Neuronal stem cell (in vitro differentiated cells): Measurements from ENCODE around the gene CMTM7.

Experiments used
- DNase-seq: peaks from one replicate; pipeline ENCODE4 v3.0.0-alpha.2; 2013; ENCODE audit warnings: low spot score
- H2AFZ ChIP-seq: one replicate; pipeline ENCODE4 v1.6.1; 2013; ENCODE audit warnings: mild to moderate bottlenecking, low read length, inconsistent platforms
- H2AK5ac ChIP-seq: 2 replicates; pipeline ENCODE4 v1.6.1; 2013; ENCODE audit warnings: low read depth, mild to moderate bottlenecking, inconsistent platforms, low read length, moderate library complexity, mixed read lengths
- H2BK120ac ChIP-seq: 2 replicates; pipeline ENCODE4 v1.6.1; 2013; ENCODE audit warnings: low read depth, mild to moderate bottlenecking, inconsistent platforms, low read length, moderate library complexity, mixed read lengths
- H2BK12ac ChIP-seq: one replicate; pipeline ENCODE4 v1.6.1; 2013; ENCODE audit warnings: low read length, inconsistent platforms
- H2BK15ac ChIP-seq: 2 replicates; pipeline ENCODE4 v1.6.1; 2013; ENCODE audit warnings: mild to moderate bottlenecking, low read length, inconsistent platforms, mixed read lengths
- H2BK5ac ChIP-seq: one replicate; pipeline ENCODE4 v1.6.1; 2013; ENCODE audit warnings: inconsistent platforms, mild to moderate bottlenecking, low read length, moderate library complexity
- H3K14ac ChIP-seq: one replicate; pipeline ENCODE4 v1.6.1; 2013; ENCODE audit warnings: low read length, inconsistent platforms
- H3K18ac ChIP-seq: 2 replicates; pipeline ENCODE4 v1.6.1; 2013; ENCODE audit warnings: low read length, inconsistent platforms
- H3K23ac ChIP-seq: 2 replicates; pipeline ENCODE4 v1.6.1; 2013; ENCODE audit warnings: low read depth, mild to moderate bottlenecking, mixed read lengths, low read length, inconsistent platforms; ENCODE audit not compliant: poor library complexity
- H3K27ac ChIP-seq: replicated peaks from 3 replicates; pipeline ENCODE4 v1.5.1; 2013; ENCODE audit warnings: low read length, inconsistent platforms
- H3K27me3 ChIP-seq, 3 experiments: 2 replicates each; pipeline ENCODE4 v1.6.1; 2013; ENCODE audit warnings: low read length in 3 of 3, mild to moderate bottlenecking in 2 of 3, inconsistent platforms in 1 of 3, low read depth in 1 of 3, mixed read lengths in 1 of 3, moderate library complexity in 1 of 3; ENCODE audit not compliant: control insufficient read depth in 3 of 3, insufficient read depth in 3 of 3
- H3K36me3 ChIP-seq, 2 donors: replicated peaks in 1 of 2; 2 replicates each; pipeline ENCODE4 v1.6.1; 2013; ENCODE audit warnings: low read length in 2 of 2; ENCODE audit not compliant: control insufficient read depth in 2 of 2, insufficient read depth in 2 of 2
- H3K4ac ChIP-seq: 2 replicates; pipeline ENCODE4 v1.6.1; 2013; ENCODE audit warnings: inconsistent platforms, mild to moderate bottlenecking, low read length, moderate library complexity
- H3K4me1 ChIP-seq, 2 donors: 1 replicate in 1 of 2; 2 replicates in 1 of 2; pipeline ENCODE4 v1.6.1; 2013; ENCODE audit warnings: low read length in 2 of 2, low read depth in 1 of 2; ENCODE audit not compliant: control insufficient read depth in 2 of 2, insufficient read depth in 1 of 2
- H3K4me2 ChIP-seq: one replicate; pipeline ENCODE4 v1.6.1; 2013; ENCODE audit warnings: mild to moderate bottlenecking, low read length, inconsistent platforms; ENCODE audit not compliant: insufficient read depth, poor library complexity, severe bottlenecking
- H3K4me3 ChIP-seq, 2 donors: 2 replicates each; pipeline ENCODE4 v1.5.1; 2013; ENCODE audit warnings: low read length in 2 of 2, mild to moderate bottlenecking in 2 of 2, inconsistent platforms in 1 of 2, moderate library complexity in 1 of 2
- H3K79me1 ChIP-seq: one replicate; pipeline ENCODE4 v1.6.1; 2013; ENCODE audit warnings: low read depth, mild to moderate bottlenecking, inconsistent platforms, low read length, moderate library complexity
- H3K9ac ChIP-seq: one replicate; pipeline ENCODE4 v1.6.1; 2013; ENCODE audit warnings: mild to moderate bottlenecking, low read depth, low read length, inconsistent platforms; ENCODE audit not compliant: poor library complexity
- H3K9me3 ChIP-seq, 2 donors: replicated peaks in 1 of 2; 2 replicates each; pipeline versions ENCODE3 to v1.6.1; 2013; ENCODE audit warnings: low read length in 2 of 2, mild to moderate bottlenecking in 2 of 2, inconsistent platforms in 1 of 2, low read depth in 1 of 2, mixed read lengths in 1 of 2, moderate library complexity in 1 of 2; ENCODE audit not compliant: control insufficient read depth in 2 of 2, insufficient read depth in 1 of 2
- H4K8ac ChIP-seq: one replicate; pipeline ENCODE4 v1.6.1; 2013; ENCODE audit warnings: low read depth, mild to moderate bottlenecking, inconsistent platforms, low read length, moderate library complexity
- H4K91ac ChIP-seq: one replicate; pipeline ENCODE4 v1.6.1; 2013; ENCODE audit warnings: low read length, low read depth, mild to moderate bottlenecking, inconsistent platforms; ENCODE audit not compliant: poor library complexity
- WGBS, 2 donors: extraction: QIAGEN DNeasy Blood & Tissue Kit; methylation state at CpG; one replicate each; pipeline ENCODE4 v1.1.7; 2013; ENCODE audit warnings: missing lambda C conversion rate in 2 of 2, mixed read lengths in 1 of 2; ENCODE audit not compliant: insufficient read length in 2 of 2, insufficient replicate concordance in 1 of 2; ENCODE audit errors: extremely low coverage in 2 of 2; 5-methylcytosine and 5-hydroxymethylcytosine counted together

The CMTM7 gene

DNA sequence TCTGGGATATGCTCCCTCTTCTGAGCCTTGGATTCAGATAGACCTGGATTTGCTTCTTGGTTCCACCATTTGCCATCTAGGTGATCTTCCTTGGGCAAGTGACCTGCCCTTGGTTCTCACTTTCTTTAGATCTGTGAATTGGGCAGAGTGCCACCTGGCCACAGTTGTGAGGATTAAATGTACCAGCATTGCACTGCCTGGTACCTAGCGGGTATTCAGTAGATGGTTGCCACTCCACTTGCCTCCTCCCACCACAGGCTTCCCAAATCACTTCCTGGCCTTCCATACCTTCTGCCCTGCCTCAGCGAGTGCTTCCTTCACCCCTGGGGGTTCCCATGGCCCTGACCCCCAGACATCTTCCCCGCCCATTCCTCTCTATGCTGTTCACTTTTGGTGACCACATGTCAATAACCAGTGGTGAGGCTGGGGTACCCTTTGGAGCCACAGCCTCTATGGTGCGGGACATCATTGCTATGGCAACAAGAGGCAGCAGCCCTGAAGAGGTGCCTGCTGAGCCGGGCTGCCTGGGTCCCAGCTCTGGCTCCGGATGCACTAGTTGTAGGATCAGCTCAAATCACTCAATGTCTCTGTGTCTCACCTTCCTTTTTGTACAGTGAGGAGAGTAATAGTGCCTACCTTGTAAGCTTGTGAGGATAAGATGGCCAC lies 40.5 kb downstream of the CMTM7 start:
- no peak for DNase-seq
- WGBS, 2 donors = no CpG with 5 or more reads among the region's 6 CpGs

DNA sequence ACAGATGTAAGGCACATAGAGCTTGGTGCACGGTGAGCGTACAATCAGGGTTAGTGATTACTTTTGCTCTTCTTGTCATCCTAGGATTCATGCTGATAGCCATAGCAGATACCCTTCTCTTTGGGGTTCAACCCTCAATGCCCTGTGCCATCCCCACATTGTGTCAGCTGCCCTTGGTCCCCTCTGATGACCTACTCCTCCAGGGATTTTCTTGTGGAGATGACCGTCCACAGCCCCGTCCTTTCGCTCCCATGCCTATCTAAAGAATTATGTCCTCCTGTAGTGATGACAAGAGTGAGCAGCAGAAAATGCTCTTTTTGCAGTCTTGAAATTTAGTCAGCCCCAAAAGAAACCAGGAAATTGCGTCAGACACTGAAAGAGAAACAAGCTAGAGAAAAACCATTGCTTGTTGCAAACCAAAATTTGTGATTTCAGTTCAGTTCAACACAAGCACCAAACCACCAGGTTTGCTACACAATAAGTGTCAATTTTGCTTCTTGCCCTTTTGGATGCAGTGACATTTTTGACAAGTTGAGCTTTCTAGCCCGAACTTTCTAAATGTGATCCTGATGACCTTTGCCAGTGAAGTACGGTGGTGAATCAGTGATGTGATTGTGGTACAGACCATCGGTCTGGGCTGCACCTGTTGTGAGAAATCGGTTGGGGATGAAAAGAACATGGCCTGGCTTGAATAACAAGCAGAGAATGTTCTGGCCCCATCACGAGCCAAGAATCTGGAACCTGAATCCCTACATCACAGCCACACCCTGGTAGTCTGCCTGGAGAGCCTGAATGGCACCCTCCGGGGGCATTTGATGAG lies 41.3 kb downstream of the CMTM7 start:
- H3K23ac ChIP-seq = no peak overlapping the region
- H3K36me3 ChIP-seq = peaks cover 1 to 8% of the 10 kb centered on the region in 2 donors
- no peak overlapping the region for H4K8ac ChIP-seq
- no peak overlapping the region for H2AK5ac ChIP-seq
- no peaks in the 10 kb centered on the region for H3K9me3 ChIP-seq
- H3K9ac ChIP-seq = no peak overlapping the region
- H2BK12ac ChIP-seq = no peak overlapping the region
- H3K18ac ChIP-seq = no peak overlapping the region
- H3K4me3 ChIP-seq = no peak overlapping the region
- H2BK120ac ChIP-seq = no peak overlapping the region
- no peak for DNase-seq
- H2AFZ ChIP-seq = no peak overlapping the region
- no peaks in the 10 kb centered on the region for H3K79me1 ChIP-seq
- H3K27ac ChIP-seq = no peak overlapping the region
- peaks cover 0 to under 1% of the 10 kb centered on the region in 2 donors for H3K4me1 ChIP-seq
- no peak overlapping the region for H2BK15ac ChIP-seq
- H3K27me3 ChIP-seq = no peaks in the 10 kb centered on the region
- H3K4ac ChIP-seq = no peak overlapping the region
- no peak overlapping the region for H2BK5ac ChIP-seq
- WGBS, 2 donors = no CpG with 5 or more reads among the region's 12 CpGs
- no peak overlapping the region for H4K91ac ChIP-seq
- no peak overlapping the region for H3K4me2 ChIP-seq
- no peak overlapping the region for H3K14ac ChIP-seq

More for the DNA sequence above, 40.5 kb downstream of the CMTM7 start:
- Histone ChIP-seq H3K14ac (no peak overlapping the region), H2AFZ (no peak overlapping the region), H2BK12ac (no peak overlapping the region), H3K23ac (no peak overlapping the region), H2BK5ac (no peak overlapping the region), H3K18ac (no peak overlapping the region), H2BK120ac (no peak overlapping the region), H4K91ac (no peak overlapping the region), H3K27ac (no peak overlapping the region), H3K9me3 (no peaks in the 10 kb centered on the region), H3K4me2 (no peak overlapping the region), H3K4ac (no peak overlapping the region), H2BK15ac (no peak overlapping the region), H3K9ac (no peak overlapping the region), H2AK5ac (no peak overlapping the region), H3K27me3 (no peaks in the 10 kb centered on the region), H3K79me1 (no peaks in the 10 kb centered on the region), H3K4me1 (no peaks in the 10 kb centered on the region), H3K36me3 (peaks cover 1 to 8% of the 10 kb centered on the region in 2 donors), H4K8ac (no peak overlapping the region), H3K4me3 (no peak overlapping the region)

DNA sequence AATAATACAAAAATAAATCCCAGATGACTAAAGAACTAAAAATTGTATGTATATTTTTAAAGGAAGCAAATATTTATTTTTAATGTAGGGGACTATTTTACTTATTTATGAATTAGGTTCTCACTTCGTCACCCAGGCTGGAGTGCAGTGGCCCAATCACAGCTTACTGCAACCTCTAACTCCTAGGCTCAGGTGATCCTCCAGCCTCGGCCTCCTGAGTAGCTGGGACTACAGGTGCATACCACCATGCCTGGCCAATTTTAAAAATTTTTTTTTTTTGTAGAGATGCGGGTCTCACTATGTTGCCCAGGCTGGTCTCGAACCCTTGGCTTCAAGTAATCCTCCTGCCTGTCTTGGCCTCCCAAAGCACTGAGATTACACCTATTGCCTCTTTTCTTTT lies 42.6 kb downstream of the CMTM7 start:
- H2AFZ ChIP-seq = no peak overlapping the region
- no peaks in the 10 kb centered on the region for H3K27me3 ChIP-seq
- H3K9me3 ChIP-seq = no peaks in the 10 kb centered on the region
- H3K14ac ChIP-seq = no peak overlapping the region
- no peaks in the 10 kb centered on the region for H3K79me1 ChIP-seq
- no peak overlapping the region for H3K27ac ChIP-seq
- peaks cover 1 to 8% of the 10 kb centered on the region in 2 donors for H3K36me3 ChIP-seq
- H4K8ac ChIP-seq = no peak overlapping the region
- H2AK5ac ChIP-seq = no peak overlapping the region
- H3K9ac ChIP-seq = no peak overlapping the region
- no peak overlapping the region for H3K23ac ChIP-seq
- no peak overlapping the region for H3K4ac ChIP-seq
- no peak overlapping the region for H3K18ac ChIP-seq
- no peak overlapping the region for H3K4me3 ChIP-seq
- no peak overlapping the region for H4K91ac ChIP-seq
- no peak overlapping the region for H3K4me2 ChIP-seq
- peaks cover 0 to 2% of the 10 kb centered on the region in 2 donors for H3K4me1 ChIP-seq
- no peak for DNase-seq
- WGBS, 2 donors = no CpG with 5 or more reads among the region's 4 CpGs
- H2BK15ac ChIP-seq = no peak overlapping the region
- no peak overlapping the region for H2BK12ac ChIP-seq
- no peak overlapping the region for H2BK5ac ChIP-seq
- no peak overlapping the region for H2BK120ac ChIP-seq
